Activated CD8-positive, alpha-beta memory T cell treated with anti-CD3 and anti-CD28 coated beads, Interleukin-2, amount 50 U/mL, for 24 hours (primary cell): ENCODE results near the gene COL4A1.

Experiments
- DNase-seq: peaks from one replicate; pipeline ENCODE4 v3.0.0-alpha.2; 2020; ENCODE audit errors: extremely low read depth

Gene COL4A1

GRCh38 chr13:110258876-110259631 is 47.9 kb downstream of the COL4A1 start:
- DNase-seq, result no peak

DNA sequence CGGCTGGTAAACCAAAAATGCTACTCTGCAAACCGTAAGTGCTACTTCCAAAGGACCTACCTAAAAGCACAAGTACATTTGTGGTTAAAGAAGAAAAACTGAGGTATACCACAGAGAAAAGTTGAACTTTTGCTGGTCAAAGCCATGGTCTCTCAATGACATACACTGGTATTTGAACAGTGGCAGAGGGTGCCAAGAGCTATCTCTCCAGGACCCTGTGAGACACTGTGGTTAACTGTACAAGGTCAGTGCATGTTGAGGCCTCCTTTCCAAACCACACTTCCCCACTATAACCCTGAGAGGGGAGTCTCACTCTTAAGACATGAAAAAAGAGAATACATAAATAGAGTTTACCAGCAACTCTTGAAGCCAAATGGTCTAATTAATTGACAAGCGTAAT is 49.5 kb downstream of the COL4A1 start:
- no peak for DNase-seq

GRCh38 chr13:110256126-110256905 is 50.6 kb downstream of the COL4A1 start:
- no peak for DNase-seq

DNA sequence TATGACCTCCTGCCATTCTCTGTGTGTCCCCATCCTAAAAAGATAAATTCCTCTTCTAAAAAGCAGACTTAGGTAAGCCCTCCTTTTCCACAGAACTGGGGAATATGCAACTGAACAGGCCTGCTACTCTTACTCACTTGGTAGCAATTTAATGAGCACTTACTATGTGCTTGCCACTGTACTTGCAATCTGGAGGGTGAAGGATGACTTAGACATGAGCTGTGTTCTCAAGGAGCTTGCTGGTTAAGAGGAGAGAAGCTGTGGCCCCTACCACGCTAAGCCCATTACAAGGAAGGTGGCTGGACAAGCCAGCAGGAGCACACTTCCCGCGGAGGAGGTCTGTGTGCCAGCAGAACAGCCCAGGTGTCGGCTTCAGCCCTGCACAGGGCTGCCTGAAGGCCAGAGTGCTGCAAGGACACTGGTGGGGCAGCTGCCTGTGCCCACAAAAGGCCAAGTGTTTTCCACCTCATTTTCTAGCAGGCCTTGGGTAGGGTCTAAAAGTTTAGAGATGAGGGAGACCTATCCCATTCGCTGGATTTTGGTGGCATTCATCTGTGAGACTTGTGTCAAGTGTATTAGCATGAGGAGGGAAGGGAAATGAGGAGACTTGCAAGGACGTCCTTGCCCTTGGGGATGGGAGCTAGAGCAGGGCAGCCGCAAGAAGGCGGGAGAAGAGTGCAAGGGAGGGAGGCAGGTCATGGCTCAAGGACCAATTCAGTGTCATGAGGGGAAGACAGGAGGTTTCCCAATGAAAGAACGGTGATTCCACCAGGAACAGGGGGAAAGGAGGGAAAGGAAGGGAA is 52.0 kb downstream of the COL4A1 start:
- DNase-seq, result no peak

DNA sequence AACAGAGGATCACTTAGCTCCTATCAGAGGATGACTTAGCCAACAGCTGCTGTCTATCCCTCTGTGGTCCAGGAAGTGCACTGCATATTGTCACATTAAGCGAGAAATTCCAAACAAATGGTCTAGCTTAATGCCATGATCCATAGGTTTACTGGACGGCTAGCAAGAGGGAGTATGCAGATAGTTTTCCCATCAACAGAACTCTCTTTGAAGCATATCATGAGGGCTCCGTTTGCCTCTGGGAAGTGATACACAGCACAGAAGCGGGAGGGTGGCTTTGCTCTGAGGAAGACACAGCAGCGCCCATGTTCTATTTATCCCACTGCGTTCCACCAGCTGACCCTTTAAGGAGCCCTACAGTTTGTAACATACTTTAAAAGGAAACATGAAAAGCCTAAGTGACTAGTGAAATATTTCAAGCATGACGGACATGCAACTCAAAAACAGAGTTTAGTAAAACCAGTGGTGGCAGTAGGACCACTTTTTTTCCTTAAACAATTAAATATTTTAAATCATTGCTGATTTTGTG is 52.7 kb downstream of the COL4A1 start:
- DNase-seq, result no peak

DNA sequence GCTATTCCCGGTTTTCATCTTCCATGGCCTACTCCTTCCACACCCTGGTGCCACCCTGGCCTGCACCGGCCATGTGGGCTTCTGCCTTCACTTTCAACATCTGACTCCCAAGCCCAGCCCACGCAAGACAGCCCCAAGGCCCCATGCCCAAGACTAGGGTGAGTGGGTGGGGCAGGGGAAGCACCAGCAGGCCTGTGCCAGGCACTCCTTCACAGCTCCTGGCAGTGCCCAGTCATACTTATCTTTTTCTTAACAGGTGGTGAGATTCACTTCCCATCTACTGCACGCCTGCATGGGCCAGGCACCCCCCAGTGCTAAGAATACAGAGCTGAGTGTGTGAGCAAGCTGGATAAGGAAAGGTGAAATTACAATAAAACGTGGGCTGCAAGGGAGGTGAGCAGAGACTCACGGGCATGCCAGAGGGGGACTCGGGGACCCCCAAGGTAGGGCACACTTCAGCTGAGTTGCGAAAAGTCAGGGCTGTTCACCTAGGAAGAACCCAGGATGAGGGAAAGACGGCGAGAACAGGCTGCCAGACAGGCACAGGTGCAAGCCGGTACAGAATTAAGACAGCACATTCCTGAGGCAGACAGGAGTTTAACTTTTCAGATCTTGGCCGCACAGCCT is 55.7 kb downstream of the COL4A1 start:
- no peak for DNase-seq

DNA sequence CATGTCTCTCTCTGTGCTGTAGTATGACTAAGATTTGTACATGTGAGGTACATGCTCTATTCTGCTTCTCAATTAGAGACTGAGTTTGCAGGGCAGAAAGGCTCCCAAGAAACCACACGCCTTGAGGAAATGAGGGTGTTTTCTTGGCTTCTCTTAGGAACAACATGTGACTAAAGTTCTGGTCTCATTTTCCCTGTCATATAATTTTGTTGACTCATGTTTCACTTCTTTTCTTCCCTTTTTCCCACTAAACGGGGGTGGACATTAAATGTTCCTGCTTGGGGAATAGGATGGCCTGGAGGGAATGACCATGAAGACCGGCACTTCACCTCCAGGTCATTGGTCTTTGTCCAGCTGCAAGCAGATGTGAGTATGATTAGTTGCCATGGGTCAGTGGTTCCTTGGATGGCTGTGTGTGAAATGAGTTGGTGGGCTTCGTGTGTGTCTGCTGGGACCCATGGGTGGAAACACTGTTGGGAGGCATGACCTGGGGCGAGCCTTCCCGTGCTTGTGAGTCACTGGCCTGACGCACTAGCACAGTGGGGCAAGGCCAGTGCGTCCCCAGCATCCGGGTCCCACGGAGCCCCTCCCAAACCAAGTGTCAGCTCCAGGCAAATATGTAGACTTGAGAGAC is 56.6 kb downstream of the COL4A1 start:
- DNase-seq, result no peak

DNA sequence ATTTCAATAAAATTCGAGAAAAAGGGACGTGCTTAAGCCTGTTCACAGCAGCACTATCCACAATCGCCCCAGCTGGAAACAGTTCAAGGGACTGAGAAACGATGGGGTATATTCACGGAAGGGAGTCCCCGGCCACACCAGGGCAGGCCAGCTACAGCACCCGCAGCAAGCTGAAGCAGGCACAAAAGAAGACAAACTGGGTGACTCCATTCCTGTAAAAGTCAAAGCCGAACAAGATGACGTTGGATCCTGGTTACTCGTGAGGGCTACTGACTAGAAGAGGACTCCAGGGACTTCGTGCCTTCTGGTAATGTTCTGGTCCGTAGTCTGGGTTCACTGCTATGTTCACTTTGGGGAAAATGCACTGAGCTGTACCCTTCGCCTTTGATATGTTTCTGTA is 57.6 kb downstream of the COL4A1 start:
- DNase-seq, result no peak

DNA sequence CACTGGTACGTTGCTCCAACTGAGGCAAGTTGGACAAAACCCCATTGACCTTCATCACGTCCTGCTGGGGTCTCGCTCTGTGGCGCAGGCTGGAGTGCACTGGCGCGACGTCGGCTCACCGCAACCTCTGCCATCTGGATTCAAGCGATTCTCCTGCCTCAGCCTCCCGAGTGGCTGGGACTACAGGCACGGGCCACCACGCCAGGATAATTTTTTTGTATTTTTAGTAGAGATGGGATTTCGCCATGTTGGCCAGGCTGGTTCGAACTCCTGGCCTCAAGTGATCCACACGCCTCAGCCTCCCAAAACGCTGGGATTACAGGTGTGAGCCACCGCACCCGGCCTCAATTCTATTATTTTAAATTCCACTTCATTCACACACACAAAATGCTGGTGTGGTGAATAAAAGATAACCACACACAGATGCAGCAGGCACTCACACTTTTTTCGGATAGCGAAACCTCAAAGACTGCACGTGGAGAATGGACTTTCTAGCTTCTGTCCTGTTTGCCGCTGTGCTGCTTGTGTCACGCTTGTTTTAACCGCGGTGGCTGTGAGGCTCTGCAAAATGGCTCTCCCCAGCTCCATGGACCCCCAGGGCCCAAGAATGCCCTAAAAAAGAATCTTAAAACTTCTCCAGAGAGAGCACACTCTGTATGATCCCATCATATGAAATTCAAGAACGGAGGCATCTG is 58.4 kb downstream of the COL4A1 start:
- DNase-seq, result no peak

DNA sequence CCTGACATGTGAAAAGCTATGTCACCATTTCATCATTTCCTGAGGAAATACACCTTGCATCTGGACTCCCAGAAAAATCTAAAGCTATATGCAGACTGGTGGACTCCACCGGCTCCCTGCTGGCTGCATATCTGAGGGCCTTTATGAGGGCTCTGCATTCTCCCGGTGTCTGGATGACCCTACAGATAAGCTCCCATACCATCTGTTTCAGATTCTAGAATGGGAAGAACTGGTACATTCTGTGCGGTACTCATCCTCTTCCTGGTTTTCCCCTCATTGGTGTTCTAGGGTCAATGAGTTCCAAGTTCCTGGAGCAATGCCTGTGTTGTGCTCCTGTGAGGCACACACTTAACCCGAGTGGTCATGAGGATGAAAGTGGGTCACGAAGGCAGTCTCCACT is 60.4 kb downstream of the COL4A1 start:
- DNase-seq, result no peak

- DNase-seq, result no peak
Measured at GRCh38 chr13:110245416-110245899, 61.5 kb downstream of the COL4A1 start.

DNA sequence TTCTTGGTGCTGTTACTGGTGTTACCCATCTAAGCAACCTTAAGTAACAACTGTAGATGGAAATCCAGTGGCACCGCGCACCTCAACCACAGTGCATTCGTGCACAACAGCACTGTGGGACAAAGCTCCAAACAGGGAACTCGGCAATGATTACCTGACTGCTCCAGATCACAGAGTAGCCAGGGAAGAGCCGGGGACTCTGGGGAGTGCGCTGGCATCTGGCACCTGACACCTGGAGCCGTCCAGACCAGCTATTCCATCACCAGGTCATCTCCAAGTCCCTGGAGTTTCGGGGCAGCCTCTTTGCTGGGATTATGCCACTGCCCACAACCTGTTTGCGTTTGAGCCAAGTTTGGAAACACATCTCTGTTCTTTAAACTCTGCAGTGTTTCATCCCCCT is 62.0 kb downstream of the COL4A1 start:
- DNase-seq, result no peak

DNA sequence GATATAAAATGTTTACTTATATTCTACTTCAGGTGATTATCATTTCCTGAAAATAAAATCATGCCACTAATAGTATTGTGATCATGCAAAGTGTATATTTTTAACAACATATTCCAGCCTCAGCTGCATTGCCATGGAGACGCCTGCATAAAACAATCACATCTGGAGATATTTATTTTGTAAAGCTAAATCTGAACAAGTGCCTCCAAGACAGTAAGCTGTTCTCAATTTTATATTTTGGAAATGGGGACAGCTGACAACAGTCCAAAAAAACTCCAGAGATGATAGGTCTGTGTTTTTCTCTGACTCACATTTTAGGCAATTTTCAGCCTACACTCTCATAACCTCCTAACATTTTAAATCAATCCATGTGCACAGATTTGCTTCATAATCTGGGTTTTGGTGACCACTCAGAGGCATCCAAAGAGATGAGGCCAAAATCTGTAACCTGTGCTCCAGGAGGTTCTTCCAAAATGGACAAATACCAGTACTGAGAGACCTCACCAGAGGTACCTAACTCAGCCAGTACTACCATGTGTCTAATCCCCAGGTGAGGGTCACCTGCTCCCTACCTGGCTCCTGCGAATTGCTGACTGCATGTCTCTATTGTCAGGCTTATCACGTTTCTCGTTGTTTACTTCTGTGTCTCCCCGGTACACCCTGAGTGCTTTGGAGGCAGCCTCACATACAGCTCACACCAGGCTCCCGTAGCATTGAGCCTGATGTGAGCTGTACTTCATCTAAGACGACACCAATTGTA is 62.7 kb downstream of the COL4A1 start:
- no peak for DNase-seq

DNA sequence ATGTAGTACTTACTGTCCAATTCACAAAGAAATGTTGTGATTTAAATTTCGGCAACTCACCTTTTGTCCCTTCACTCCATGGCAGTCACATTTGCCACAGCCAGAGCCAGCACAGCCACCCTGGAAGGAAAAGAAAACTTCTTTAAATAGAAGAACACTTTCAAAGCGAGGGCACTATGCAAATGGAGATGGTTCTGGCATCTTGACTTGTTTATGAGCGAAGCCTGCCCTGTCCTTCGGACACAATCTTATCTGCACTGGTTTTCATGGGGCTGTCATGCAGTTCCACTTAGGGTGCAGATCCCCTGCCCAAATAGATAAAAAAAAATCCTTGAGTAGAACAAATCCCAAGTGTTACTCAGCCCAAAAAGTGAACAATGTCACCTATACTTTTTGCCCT is 64.3 kb downstream of the COL4A1 start:
- DNase-seq, result no peak

DNA sequence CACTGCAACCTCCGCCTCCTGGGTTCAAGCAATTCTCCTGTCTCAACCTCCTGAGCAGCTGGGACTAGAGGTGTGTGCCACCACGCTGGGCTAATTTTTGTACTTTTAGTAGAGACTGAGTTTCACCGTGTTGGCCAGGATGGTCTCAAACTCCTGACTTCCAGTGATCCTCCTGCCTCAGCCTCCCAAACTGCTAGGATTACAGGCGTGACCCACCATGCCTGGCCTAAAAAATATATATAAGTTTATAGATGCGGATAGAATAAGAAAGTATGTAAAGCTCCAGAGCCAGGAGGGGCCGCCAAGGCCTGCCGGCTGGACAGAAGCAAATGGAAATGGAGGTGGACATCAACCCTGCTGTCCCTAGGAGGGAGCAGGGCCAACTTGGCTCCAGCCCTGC is 66.0 kb downstream of the COL4A1 start:
- no peak for DNase-seq

DNA sequence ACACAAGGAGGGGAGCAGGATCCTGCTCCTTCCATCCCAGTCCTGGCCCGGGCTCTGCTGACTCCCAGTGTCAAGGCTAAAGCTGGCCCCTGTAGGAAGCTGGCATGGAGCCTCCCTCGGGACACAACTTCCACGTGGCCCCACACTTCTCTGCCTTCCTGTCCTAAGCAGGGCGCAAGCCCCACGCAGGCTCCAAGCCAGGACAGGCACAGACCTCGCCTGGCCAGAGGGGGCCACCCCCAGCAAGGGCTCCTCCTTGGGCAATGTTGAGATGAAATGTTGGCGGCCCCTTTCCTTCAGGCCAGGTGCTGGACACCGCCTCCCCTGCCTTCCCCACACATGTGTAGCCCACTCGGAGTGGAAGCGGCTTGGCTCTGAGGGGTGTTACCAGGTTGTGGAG is 66.6 kb downstream of the COL4A1 start:
- no peak for DNase-seq

DNA sequence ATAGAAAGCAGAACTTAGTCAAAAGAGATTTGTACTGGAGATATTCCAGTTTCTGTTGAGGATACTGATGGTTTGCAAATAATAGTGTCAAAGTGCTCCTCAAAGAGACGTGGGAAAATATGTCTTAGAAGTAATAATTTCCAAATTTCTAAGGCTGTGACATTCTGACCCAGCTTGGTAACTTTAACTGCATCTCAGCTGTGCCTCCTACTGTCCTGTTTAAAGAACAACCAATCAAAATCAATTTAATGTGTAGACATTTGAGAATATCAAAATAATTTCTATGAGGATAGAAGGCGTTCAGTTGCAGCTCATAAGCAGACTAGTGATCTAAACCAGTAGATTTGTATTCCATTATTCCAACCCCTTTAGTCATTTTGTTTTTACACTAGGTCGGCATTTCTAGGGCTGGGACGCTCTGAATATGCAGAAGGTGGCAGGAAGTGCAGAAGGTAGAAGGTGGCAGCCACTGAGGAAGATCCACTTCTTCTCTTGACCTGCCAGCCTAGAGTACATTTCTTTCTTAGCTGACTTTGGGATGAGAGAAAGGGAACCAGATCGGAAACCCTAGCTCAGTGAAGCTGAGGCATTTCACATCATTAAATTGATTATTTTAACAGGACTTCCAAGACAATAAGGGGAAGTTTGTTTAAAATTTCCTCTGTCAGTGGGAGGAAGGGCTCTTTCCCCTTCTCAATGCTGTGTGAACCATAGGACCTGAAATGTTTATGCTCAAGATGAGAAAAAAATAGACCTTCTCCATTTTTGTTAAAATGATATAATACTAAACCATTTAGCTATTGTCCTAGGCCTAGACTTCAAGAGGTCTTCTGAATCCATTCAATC is 67.5 kb downstream of the COL4A1 start:
- DNase-seq, result no peak

DNA sequence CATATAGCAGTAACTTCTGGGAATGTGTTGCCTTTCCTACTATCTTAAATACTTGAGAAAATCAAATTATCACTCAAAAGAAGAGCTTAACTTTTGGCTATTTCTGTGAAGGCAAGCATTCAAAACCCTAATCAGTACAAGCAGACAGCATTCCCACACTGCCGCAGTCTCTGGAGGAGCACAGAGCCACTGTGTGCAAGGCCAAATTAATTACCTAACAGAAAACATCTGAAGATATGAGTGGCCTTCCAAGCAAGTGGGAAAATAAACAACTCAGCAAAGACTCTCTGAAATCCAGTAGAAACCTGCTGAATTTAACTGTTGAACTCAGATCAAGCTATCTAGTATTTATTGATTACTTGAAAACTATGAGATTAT is 68.2 kb downstream of the COL4A1 start:
- no peak for DNase-seq
